Nephron (organoid): ENCODE data around the gene NOLC1.
A peak's percentile ranks its signal among the peaks of the same experiment; 100 is the strongest.

Experiments
- H3K27ac Mint-ChIP-seq, 3 experiments: 2 replicates each; pipeline ENCODE4 v1.8.0; 2020; ENCODE audit warnings: mixed read lengths in 3 of 3, mild to moderate bottlenecking in 2 of 3, moderate library complexity in 1 of 3
- H3K27me3 Mint-ChIP-seq: 2 replicates; pipeline ENCODE4 v1.8.0; 2021; ENCODE audit warnings: low read depth, mild to moderate bottlenecking, moderate library complexity, mixed read lengths
- H3K36me3 Mint-ChIP-seq: 2 replicates; pipeline ENCODE4 v1.8.0; 2020; ENCODE audit warnings: low read depth, mixed read lengths
- H3K4me1 Mint-ChIP-seq: 2 replicates; pipeline ENCODE4 v1.8.0; 2020; ENCODE audit warnings: mixed read lengths
- H3K4me3 Mint-ChIP-seq, 3 experiments: 2 replicates each; pipeline ENCODE4 v1.8.0; 2020; ENCODE audit warnings: mild to moderate bottlenecking in 3 of 3, mixed read lengths in 3 of 3, moderate library complexity in 2 of 3
- H3K9me3 Mint-ChIP-seq: 2 replicates; pipeline ENCODE4 v1.8.0; 2020; ENCODE audit warnings: mixed read lengths
- CTCF ChIP-seq, 3 experiments: fragments of 200-600 bp; sonication (generic); IDR thresholded peaks; one replicate each; pipeline ENCODE4 v1.5.0; 2021; ENCODE audit warnings: antibody characterized with exemption in 3 of 3; ENCODE audit not compliant: unreplicated experiment in 3 of 3

NOLC1 gene

GRCh38 chr10:102151774-102152544 lies at the start of gene NOLC1:
TSS of gene NOLC1 (plus strand) at chr10:102152389. CDS start at chr10:102152411, 22 bp downstream.
- no peaks in the 10 kb centered on the region for H3K27me3 Mint-ChIP-seq
- TF ChIP-seq CTCF (IDR thresholded peaks at IDR 0.05; ENCODE audit: unreplicated experiment in 3 of 3), result no peak
- H3K4me1 Mint-ChIP-seq, result peaks cover 20% of the 10 kb centered on the region
- H3K4me3 Mint-ChIP-seq, result peak within 1 kb of the TSS; percentile 94 to 99 (median 97)
- H3K27ac Mint-ChIP-seq, result peak within 1 kb of the TSS; percentile 87 to 92 (median 91)
- H3K9me3 Mint-ChIP-seq, result no peaks in the 10 kb centered on the region
- H3K36me3 Mint-ChIP-seq, result peaks cover 46% of the 10 kb centered on the region

- no peak for TF ChIP-seq CTCF (IDR thresholded peaks at IDR 0.05; ENCODE audit: unreplicated experiment in 3 of 3)
- Mint-ChIP-seq H3K4me1 (no peaks in the 10 kb centered on the region), H3K27ac (no peak overlapping the region), H3K36me3 (peaks cover 24% of the 10 kb centered on the region), H3K27me3 (no peaks in the 10 kb centered on the region), H3K9me3 (no peaks in the 10 kb centered on the region), H3K4me3 (no peak overlapping the region)
These were observed 49.8 kb upstream of the NOLC1 start for GRCh38 chr10:102102421-102102820.

GRCh38 chr10:102106998-102107397 lies 45.2 kb upstream of the NOLC1 start:
- H3K4me3 Mint-ChIP-seq, result no peak overlapping the region
- H3K4me1 Mint-ChIP-seq, result peaks cover 3% of the 10 kb centered on the region
- no peaks in the 10 kb centered on the region for H3K9me3 Mint-ChIP-seq
- H3K27me3 Mint-ChIP-seq, result no peaks in the 10 kb centered on the region
- no peak for TF ChIP-seq CTCF (IDR thresholded peaks at IDR 0.05; ENCODE audit: unreplicated experiment in 3 of 3)
- peak overlapping the region in 1 of 3 experiments; percentile 37 for H3K27ac Mint-ChIP-seq
- H3K36me3 Mint-ChIP-seq, result peaks cover 49% of the 10 kb centered on the region

DNA sequence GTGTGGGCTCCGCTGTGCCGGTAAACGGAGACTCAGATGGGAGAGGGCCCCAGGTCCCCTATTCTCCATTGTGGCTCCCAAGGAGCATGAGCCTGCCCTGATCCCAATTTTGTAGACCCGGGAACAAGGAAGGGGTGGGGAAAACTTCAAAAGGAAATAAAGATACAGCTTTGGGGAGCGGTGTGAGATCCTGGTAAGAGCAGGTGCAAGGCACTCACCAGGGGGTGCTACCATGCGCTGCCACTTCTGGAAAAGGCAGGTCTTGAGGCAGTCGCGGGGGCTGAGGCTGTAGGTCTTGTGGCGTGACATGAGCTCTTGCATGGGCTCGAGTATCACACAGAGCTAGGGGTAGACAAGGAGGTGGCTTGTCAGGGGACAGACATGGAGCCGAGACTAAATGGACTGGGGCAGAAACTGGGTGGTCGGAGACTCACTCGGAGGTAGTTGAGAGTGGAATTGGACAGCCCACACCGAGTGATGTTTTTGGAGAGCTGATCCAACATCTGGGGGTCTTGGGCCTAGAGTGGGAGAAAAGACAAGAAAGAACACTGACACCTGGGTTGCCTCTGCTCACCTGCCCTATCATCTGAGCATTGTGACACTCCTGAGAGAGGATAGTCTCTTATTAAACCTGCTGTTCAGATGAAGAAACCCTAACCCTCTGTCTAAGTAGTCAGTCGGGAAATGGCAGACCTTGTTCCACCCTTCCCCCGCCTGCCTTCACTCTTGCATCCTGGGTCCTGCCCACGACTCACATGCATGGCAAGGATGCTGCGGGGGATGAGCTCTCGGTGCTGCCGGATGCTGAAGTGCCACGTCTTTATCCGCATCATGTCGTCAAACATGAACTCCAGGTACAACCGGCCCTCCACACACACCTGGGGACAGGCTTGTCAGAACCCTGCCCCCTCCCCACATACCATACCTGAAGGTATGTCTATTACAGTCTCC lies 42.7 kb upstream of the NOLC1 start:
- no peak for TF ChIP-seq CTCF (IDR thresholded peaks at IDR 0.05; ENCODE audit: unreplicated experiment in 3 of 3)
- H3K9me3 Mint-ChIP-seq, result no peaks in the 10 kb centered on the region

GRCh38 chr10:102111276-102111675 lies 40.9 kb upstream of the NOLC1 start:
- TF ChIP-seq CTCF (IDR thresholded peaks at IDR 0.05; ENCODE audit: unreplicated experiment in 3 of 3), result no peak
- Mint-ChIP-seq H3K27me3 (no peaks in the 10 kb centered on the region), H3K4me3 (peak overlapping the region; percentile 50 to 53 (median 51)), H3K4me1 (peaks cover 33% of the 10 kb centered on the region), H3K27ac (no peak overlapping the region), H3K9me3 (no peaks in the 10 kb centered on the region), H3K36me3 (peaks cover 50% of the 10 kb centered on the region)

More for the DNA sequence above, 42.7 kb upstream of the NOLC1 start:
- H3K36me3 Mint-ChIP-seq, result peaks cover 58% of the 10 kb centered on the region
- H3K4me3 Mint-ChIP-seq, result peak overlapping the region in 1 of 3 experiments; percentile 21
- peaks cover 18% of the 10 kb centered on the region for H3K4me1 Mint-ChIP-seq
- H3K27me3 Mint-ChIP-seq, result no peaks in the 10 kb centered on the region
- no peak overlapping the region for H3K27ac Mint-ChIP-seq
